ENCODE measurements around the gene PCBP3.
"Not testable (repeated sequence)": the region's sequence is repeated elsewhere in the genome, so short reads cannot be mapped to it uniquely, and the experiment has no call there.

The PCBP3 gene

DNA sequence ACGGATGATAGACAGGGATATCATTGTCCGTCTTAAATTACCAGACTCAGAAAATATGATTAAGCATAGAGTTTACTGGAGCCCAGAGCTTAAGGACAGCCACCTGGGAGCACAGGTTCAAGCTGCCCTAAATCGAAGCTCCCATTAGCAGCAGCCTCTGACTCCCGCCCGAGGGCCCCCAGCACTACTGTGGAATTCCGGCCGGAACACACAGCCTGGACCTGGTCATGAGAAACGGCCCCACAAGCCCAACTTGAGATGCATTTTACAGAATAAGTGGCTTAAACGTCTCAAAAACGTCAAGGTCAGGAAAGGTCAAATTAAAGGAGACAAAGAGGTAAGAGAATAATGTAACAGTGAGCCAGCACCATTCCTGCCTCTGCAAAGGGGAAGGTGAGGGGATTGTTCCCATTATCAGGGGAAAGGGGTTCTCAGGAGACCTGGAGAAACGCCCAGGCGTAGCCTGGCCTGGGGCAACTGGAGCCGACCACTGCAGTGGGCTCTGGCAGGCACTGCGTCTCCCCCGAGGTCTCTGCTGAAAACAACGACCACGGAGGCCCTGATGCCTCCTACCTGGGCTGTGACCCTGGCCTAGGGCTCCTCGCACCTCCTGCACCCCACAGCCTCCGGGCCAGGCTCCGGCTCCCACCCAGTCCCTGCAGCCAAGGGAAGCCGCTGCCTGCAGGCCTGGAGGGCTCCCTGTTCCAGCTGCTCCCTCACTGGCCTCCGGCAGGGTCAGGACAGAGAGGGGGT lies 326.6 kb downstream of the PCBP3 start:
- FAIRE-seq (no peak), DNase-seq (ENCODE audit: insufficient read length) (no peak)
- TF ChIP-seq TAF1 (IDR thresholded peaks at IDR 0.05; ENCODE audit: borderline replicate concordance, low read depth, low read length) (no peak), POLR2A (IDR thresholded peaks at IDR 0.05; ENCODE audit: low read depth, low read length) (no peak), POLR2AphosphoS5 (IDR thresholded peaks at IDR 0.05; ENCODE audit: low read depth, low read length) (no peak)

DNA sequence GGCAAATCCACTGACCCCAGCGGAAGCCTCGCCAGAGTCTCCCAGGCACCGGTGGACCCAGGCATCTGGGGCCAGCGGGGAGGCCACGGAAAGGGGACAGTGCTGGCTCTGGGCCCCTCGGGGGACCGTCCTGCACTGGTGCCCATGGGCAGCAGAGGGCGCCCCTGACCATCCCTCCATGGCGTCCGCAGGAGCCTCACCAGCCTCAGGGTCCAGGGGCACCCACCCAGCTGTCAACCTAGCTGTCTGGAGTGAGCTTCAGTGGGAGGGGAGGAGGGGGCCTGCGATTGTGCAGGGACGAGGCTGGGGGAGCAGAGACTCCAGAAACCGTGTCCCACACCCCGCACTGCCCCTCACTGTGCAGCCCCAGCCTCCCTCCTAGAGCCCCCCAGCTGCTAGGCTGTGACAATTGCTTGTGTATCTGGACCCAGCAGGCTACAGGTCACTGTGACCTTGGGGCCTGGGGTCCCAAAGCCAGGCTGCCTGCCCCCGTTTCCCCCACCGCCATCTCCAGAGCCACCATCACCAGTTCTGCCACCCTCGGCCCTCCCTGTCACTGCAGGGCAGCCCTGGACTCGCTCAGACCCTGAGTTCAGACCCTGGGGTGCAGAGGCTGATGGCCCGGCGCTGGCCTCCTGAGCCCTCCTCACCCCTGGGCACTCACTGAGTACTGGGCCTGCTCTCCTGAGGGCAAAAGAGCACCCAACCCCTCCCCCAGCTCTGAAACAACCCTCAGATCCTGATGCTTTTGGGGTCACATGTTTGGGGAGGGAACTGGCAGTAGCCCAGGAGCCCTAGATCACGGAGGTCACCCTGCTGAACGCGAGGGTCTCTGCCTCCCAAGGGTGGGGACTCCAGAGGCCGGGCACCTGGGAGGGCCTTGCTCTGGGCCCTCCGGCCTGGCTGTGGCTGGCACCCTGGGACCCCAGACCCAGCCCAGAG lies 327.4 kb downstream of the PCBP3 start:
- no peak for FAIRE-seq

DNA sequence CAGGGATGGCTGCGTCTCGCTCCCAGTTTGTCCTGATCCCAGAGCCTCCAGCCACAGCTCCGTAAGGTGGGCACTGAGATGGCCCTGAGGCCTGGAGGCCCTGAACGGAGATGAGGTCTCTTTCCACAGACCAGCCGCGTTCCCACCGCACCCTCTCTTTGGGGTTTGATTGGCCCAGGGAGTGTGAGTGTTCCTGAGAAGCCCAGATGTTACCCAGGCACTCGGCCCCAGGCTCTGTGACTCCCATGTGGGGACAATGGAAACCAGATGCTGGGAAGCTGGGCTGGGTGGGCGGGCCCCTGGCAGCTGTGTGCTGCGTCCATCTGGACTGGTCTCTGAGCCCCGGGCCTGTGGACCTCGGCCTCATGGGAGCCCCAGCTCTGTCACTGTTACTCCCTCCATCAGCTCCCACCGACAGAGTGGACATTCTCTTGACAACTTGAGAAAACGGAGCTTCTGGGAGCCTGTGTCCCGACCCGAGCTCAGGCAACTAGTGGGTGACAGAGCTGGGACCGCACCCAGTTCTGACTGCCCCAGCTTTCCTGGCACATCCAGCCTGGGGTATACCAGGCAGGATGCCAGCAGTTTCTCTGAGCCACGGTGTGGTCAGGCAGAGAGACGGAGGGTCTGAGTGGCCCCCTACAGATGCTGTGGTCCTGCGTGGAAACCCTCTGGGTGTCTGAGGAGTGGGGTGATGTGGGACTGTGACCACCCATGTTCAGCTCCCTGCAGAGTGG lies 328.3 kb downstream of the PCBP3 start:
- DNase-seq (ENCODE audit: insufficient read length) (no peak), FAIRE-seq (no peak)
- TF ChIP-seq TAF1 (IDR thresholded peaks at IDR 0.05; ENCODE audit: borderline replicate concordance, low read depth, low read length), result no peak
- no peak for TF ChIP-seq POLR2AphosphoS5 (IDR thresholded peaks at IDR 0.05; ENCODE audit: low read depth, low read length)
- no peak for TF ChIP-seq POLR2A (IDR thresholded peaks at IDR 0.05; ENCODE audit: low read depth, low read length)

More for the DNA sequence above, 327.4 kb downstream of the PCBP3 start:
- DNase-seq (ENCODE audit: insufficient read length), result peak; percentile 56
- TF ChIP-seq POLR2AphosphoS5 (IDR thresholded peaks at IDR 0.05; ENCODE audit: low read depth, low read length) (no peak), POLR2A (IDR thresholded peaks at IDR 0.05; ENCODE audit: low read depth, low read length) (no peak), TAF1 (IDR thresholded peaks at IDR 0.05; ENCODE audit: borderline replicate concordance, low read depth, low read length) (no peak)

DNA sequence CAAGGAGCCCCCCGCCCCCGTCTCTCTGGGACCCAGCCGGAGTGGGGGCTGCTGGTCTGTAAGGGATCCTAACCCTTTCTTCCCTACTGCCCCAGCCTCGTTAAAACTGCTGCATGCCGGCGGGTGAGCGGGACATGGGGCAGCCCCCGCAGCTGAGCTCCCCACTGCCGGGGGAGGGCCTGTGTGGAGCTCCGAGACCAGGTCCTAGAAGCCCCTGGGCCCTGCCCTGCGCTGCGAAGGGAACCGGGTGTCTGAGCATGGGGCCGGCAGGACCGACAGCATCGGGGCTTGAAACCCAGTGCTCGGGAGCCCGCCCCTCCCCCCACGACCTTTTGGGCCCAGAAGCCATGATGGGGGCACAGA lies 328.8 kb downstream of the PCBP3 start:
- TF ChIP-seq POLR2AphosphoS5 (IDR thresholded peaks at IDR 0.05; ENCODE audit: low read depth, low read length), result no peak
- no peak for TF ChIP-seq POLR2A (IDR thresholded peaks at IDR 0.05; ENCODE audit: low read depth, low read length)
- TF ChIP-seq TAF1 (IDR thresholded peaks at IDR 0.05; ENCODE audit: borderline replicate concordance, low read depth, low read length), result no peak
- no peak for FAIRE-seq

DNA sequence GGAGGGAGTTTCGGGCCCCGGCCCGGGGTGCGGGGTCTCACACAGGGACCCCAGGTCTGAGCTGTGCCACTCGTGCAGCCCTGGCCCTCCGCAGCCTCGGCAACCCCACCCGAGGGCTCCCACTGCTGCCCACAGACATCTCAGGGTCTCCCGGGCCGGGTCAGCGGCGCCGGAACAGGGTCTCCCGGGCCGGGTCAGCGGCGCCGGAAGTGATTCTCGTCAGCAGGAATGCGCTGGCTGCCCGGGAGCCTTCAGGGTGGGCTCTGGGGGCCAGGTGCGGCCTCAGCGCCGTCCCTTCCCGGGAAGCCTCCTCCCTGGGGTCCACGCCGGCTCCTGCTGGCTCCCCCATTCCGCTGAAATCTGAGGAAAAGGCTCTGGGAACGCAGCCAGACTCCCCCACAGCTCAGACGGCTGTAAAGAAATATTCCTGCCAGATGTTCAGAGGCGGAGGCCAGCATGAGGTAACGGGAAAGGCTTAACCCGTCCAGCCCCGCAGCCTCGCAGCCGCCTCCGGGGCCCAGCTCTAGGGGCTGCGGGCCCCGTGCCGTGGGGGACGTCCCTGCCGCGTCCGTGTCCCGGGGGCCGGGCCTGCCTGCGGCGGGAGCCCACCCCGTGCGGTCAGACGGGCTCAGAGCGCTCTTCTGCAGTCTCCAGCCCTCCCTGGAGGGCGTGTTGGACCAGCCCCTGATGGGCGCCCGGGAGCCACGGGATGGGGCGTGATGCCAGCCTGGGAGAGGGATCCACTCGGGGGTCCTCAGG lies 329.4 kb downstream of the PCBP3 start:
- DNase-seq (ENCODE audit: insufficient read length) (peak; percentile 25), FAIRE-seq (no peak)

More for the DNA sequence above, 328.8 kb downstream of the PCBP3 start:
- DNase-seq (ENCODE audit: insufficient read length), result peak; percentile 19

DNA sequence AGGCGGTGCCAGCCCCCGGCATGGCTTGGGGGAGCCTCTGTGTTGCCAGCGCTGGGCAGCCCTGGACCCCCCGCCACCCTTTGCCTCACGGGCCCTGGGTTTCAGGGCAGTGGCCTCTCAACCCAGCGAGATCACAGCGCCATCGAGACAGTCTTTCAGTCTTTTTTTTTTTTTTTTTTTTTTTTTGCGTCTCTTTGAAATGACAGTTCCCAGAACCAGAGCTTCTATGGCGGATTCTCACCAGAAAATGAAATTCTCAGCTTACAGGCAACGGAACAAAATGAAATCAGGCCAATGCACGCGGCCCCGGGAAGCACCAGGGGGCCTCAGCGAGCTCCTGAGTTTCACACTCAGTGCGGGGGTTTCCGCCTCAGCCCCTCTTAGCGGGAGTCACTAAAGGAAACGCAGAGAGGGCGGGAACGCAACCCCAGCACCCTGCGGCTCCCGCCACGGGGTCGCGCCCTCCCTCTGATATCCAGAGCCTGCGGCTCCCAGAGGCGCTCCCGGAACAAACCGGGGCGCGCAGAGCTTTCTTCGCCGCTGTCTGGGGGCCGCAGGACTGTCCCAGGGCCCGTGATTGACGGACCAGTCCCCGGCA lies 330.0 kb downstream of the PCBP3 start:
- DNase-seq (ENCODE audit: insufficient read length) (peak; percentile 80), FAIRE-seq (no peak)
- TF ChIP-seq POLR2AphosphoS5 (IDR thresholded peaks at IDR 0.05; ENCODE audit: low read depth, low read length) (no peak), POLR2A (IDR thresholded peaks at IDR 0.05; ENCODE audit: low read depth, low read length) (no peak), TAF1 (IDR thresholded peaks at IDR 0.05; ENCODE audit: borderline replicate concordance, low read depth, low read length) (no peak)

More for the DNA sequence above, 329.4 kb downstream of the PCBP3 start:
- TF ChIP-seq POLR2AphosphoS5 (IDR thresholded peaks at IDR 0.05; ENCODE audit: low read depth, low read length) (no peak), TAF1 (IDR thresholded peaks at IDR 0.05; ENCODE audit: borderline replicate concordance, low read depth, low read length) (no peak), POLR2A (IDR thresholded peaks at IDR 0.05; ENCODE audit: low read depth, low read length) (no peak)

DNA sequence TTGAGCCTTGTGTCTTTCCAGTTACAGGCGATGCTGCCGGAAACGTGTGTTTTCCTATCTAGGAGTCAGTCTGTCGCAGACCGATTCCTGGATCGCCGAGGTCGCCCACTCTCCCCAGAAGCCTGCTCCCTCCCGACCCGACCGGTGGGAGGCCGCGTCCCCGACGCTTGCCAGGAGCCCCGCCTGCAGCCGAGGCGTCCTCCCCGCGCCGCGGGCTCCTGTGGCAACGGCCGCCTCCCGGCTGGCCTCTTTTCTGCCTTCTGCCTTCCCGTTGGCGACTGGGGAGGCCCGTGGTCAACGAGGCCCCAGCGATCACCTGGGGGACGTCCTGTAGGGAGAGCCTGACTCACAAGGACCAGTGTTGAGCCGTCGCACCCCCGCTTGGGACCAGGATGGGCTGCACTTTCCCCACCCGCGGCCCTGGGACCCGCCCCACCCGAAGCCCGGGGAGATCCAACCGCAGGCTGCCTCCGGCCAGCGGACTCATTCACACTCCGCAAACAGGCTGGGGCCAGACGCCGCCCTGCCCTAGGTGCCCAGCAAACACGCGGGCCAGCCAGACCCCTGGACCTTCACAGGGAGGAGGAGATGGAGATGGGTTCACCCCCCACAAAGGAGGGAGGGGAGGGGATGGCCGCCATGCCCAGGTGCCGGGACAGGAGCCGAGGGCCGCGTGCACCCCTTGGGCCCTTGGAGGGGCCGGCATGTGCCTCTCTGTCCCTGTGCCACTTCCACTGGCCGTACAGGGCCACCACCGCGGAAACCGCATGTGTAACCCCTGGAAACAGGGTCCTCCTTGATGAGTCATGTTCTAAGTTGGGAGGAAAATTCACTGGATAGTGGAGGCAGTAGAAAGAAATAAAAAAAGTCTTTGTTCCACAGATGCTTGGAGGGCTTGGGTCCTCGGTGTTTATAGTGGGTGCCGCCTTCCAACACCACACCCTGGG lies 330.8 kb downstream of the PCBP3 start:
- DNase-seq (ENCODE audit: insufficient read length) (peak; percentile 54), FAIRE-seq (no peak)
- TF ChIP-seq TAF1 (IDR thresholded peaks at IDR 0.05; ENCODE audit: borderline replicate concordance, low read depth, low read length) (no peak), POLR2AphosphoS5 (IDR thresholded peaks at IDR 0.05; ENCODE audit: low read depth, low read length) (no peak), POLR2A (IDR thresholded peaks at IDR 0.05; ENCODE audit: low read depth, low read length) (no peak)

DNA sequence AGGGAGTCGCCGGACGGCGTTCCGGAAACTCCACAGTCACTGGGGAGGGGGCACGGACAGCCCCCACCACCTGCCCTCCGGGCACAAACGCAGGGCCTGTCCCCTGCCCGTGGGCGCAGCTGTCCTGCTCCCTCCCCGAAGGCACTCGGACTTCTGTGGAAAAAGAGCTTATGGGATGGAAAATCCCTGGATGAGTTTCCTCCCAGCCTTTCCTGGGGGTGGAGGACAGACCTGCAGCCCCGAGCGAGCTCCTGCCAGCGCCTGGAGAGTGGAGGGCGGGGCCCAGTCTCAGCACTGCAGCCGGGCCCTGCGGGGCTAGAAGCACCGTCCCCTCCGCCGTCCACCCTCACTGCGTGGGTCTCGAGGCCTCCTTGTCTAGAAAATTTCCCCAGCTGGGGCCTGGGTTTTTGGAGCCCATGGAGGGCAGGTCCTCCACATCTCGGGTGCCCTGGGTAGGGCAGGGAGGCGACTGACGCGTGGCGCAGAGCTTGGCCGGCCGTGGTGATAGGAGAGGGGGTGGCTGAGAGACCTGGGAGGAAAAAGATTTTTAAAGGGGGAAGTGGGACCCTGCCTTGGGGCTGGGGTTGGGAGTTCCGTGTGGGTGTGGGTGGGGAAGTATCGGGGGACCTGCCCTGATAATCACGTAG lies 331.6 kb downstream of the PCBP3 start:
- TF ChIP-seq POLR2AphosphoS5 (IDR thresholded peaks at IDR 0.05; ENCODE audit: low read depth, low read length) (no peak), TAF1 (IDR thresholded peaks at IDR 0.05; ENCODE audit: borderline replicate concordance, low read depth, low read length) (no peak), POLR2A (IDR thresholded peaks at IDR 0.05; ENCODE audit: low read depth, low read length) (no peak)
- no peak for DNase-seq (ENCODE audit: insufficient read length)
- FAIRE-seq, result no peak

DNA sequence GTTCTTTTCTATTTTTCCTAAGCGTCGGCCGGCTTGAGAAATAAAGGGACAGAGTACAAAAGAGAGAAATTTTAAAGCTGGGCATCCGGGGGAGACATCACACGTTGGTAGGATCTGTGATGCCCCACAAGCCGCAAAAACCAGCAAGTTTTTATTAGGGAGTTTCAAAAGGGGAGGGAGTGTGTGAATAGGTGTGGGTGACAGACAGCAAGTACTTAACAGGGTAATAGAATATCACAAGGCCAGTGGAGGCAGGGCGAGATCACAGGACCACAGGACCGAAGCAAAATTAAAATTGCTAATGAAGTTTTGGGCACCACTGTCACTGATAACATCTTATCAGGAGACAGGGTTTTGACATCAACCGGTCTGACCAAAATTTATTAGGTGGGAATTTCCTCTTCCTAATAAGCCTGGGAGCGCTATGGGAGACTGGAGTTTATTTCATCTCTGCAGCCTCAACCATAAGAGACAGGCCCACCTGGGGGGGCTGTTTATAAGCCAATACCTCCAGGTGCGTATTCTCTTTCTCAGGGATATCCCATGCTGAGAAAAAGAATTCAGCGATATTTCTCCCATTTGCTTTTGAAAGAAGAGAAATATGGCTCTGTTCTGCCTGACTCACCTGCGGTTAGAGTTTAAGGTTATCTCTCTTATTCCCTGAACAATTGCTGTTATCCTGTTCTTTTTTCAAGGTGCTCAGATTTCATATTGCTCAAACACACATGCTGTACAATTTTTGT lies 332.3 kb downstream of the PCBP3 start:
- not testable (repeated sequence) for DNase-seq (ENCODE audit: insufficient read length); FAIRE-seq
